Ovary (tissue), 3 donors: ENCODE data around the gene TMEM235.

Experiments used
- CTCF ChIP-seq, 3 donors: fragments of 450-650 bp in 2 of 3; fragments of 200-600 bp in 1 of 3; IDR thresholded peaks; one replicate each; pipeline versions ENCODE4 v1.5.1 to v1.8.0; 2016 to 2022; ENCODE audit warnings: antibody characterized with exemption in 3 of 3, mild to moderate bottlenecking in 1 of 3
- EP300 ChIP-seq: sonication (generic); formaldehyde crosslinking; IDR thresholded peaks from one replicate; pipeline ENCODE4 v1.6.1; 2017; ENCODE audit warnings: antibody characterized with exemption
- POLR2A ChIP-seq: fragments of 450-650 bp; IDR thresholded peaks from one replicate; pipeline ENCODE4 v1.6.1; 2017; ENCODE audit warnings: antibody characterized with exemption, mild to moderate bottlenecking, moderate library complexity
- donor health status: DM: no; HTN: no; CAD: no.

GRCh38 chr17:78231991-78232858 lies 794 bp downstream of the TMEM235 start:
- TF ChIP-seq POLR2A = no peak
- no peak for TF ChIP-seq CTCF (IDR thresholded peaks at IDR 0.05)
- no peak for TF ChIP-seq EP300
